Activated CD4-positive, CD25-positive, alpha-beta regulatory T cell treated with anti-CD3 and anti-CD28 coated beads, Interleukin-2, amount 50 U/mL, for 72 hours (primary cell): ENCODE measurements around the gene C16orf74.

Experiments used
- DNase-seq: peaks from one replicate; pipeline ENCODE4 v3.0.0; 2021

Gene C16orf74

DNA sequence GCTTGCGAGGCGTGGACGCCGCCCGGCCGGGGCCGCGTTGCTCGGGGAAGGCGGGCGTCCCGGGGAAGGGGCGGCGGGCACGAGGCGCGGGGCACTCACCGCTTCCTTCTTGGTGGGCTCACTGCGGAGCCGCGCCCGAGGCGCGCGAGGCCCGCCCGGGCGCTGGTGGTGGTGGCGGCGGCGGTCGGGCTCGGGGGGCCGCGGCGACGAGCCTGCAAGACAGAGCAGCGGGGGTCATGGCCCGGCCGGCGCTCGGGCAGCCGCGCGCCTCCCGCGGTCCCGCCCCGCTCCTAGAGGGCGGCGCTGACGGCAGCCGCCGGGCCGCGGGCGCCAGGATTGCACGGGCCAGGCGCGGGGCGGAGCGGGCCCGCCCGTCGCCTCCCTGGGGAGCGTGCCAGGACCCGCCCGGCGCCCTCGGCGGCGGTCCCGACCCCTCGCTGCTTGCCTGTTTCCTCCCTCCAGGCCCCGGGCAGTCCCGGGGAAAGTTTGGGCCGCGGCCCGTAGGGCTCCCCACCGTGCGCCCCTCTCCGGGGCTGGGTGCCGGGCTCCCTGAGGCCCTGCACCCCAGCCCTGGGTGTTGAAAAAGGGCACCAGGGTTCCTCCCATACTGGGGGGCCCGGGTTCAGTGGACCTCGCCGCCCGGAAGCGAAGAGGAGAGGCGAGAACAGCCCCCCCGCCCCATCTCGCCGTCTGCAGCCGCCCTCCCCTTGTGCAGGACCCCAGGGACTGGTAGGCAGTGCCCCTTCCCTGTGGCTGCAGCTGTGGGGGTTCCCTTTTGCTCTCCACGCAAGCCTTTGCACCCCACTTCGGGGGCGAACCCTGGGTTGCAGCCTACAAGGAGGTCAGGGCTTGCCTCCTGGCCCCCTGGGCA, at the start of gene C16orf74:
Gene C16orf74, minus strand, starts transcription at position 270 of the 871 bp plus-strand sequence. CDS start 15,879 bp downstream, outside the sequence.
- no peak for DNase-seq

DNA sequence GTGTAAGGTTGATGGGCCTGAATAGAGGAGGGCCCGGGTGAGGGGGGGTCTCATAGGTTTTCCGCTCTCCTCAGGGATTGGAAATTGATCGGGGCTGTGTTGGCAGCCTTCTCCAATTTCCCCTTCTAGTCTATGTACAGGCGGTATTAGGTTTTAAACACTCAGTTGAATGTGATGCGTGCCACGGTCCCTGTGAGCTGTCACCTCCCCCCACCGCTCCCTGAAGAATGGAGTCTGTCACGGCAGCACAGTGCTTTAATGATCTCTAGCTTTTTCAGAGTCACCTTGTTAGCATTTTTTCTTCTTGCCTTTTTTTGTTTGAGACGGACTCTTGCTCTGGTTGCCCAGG, 49.4 kb upstream of the C16orf74 start:
- no peak for DNase-seq

- DNase-seq: peak; percentile 95
These were observed 48.8 kb upstream of the C16orf74 start, which contains the start of the genes COX4I1 and EMC8 for GRCh38 chr16:85799497-85800320. Gene COX4I1, plus strand, starts transcription at chr16:85799695. Its CDS starts 1,511 bp downstream, at chr16:85801206. Gene EMC8, minus strand, starts transcription at chr16:85799544. Its CDS starts 249 bp downstream, at chr16:85799295.

DNA sequence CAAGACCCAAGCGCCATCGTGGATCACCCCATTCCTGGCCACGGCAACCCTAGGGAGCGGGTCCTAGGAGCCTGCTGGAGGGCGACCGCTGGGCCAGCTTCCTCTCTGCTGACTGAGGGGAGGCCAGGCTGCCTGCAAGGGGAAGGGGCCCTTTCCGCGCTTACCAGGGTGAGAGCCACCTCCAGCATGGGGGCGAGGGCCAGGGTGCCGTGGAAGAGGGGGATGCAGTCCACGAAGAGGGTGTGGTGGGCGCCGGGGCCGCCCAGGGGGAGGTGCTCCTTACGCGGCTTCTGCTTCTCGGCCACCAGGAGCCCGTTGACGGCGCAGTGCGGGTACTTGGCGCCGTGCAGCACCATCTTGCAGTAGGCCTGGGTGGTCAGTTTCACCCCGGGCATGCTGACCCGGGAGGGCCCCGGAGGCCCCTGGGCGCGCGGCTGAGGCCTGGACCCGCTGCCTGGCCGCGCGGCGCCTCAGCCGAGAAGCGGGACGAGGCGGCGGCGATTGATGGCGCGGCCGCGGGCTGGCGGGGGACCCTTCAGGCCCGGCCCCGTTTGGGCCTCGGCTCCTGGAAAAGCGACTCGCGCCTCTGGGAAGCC, 48.1 kb upstream of the C16orf74 start:
- DNase-seq: peak; percentile 54

DNA sequence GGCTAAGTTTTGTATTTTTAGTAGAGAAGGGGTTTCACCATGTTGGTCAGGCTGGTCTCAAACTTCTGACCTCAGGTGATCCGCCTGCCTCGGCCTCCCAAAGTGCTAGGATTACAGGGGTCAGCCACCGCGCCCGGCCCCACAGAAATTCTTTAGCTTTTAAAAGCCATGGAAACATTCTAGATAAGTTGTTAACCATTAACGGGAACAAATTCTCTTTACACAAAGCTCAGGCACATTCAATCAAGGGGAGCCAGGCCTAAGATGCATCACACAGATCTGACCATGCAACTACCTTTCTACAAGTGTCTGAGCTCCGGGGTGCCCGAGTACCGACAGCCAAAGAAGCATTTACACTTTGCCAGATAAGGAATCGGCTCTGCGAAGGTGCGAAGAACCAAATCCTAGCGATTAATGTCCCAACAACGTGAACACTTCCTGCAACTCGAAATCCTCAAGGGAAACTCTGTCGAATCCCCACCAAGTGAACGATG, 47.4 kb upstream of the C16orf74 start:
- no peak for DNase-seq

DNA sequence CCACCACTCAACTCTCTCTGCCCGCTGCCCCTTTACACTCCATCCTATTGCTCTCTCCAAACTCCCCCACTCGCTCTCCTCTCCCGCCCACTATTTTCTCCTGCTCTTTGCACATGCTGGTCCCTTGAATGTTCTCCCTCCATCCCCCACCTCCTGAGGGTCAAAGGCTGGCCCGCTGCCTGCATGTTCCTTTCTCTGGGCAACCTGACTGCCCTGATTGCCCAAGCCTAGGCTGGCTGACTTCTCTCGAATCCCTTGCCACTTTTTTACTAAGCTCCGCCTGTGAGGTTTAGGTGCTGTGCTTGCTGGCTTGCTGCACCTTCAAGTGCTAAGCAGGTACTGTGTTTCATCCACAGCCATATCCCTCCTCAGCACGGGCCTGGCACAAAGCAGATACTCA, 45.7 kb upstream of the C16orf74 start:
- no peak for DNase-seq

GRCh38 chr16:85796152-85796551, 45.3 kb upstream of the C16orf74 start:
- no peak for DNase-seq

DNA sequence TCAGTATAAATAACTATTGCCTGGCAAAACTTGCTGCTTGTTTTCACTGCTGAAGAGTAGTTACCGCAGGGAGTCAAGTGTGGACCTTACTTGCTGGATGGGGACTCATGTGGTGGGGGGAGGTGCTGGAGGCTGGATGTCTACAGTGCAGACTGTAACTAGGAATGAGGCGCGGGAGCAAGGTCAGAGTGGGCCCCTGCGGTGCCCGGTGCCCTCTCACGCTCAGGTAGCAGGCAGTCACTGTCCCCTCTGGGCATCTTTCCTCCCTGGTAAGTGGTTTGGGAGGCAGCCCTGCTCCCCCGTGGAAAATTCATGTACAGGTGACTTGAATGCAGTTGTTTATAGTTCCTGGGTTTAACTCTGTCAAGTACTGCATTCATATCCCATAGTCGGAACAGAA, 43.8 kb upstream of the C16orf74 start:
- DNase-seq: no peak

- no peak for DNase-seq
These were observed 42.9 kb upstream of the C16orf74 start for GRCh38 chr16:85793662-85794298.

- DNase-seq: no peak
These were observed 38.9 kb upstream of the C16orf74 start for GRCh38 chr16:85789773-85790172.

DNA sequence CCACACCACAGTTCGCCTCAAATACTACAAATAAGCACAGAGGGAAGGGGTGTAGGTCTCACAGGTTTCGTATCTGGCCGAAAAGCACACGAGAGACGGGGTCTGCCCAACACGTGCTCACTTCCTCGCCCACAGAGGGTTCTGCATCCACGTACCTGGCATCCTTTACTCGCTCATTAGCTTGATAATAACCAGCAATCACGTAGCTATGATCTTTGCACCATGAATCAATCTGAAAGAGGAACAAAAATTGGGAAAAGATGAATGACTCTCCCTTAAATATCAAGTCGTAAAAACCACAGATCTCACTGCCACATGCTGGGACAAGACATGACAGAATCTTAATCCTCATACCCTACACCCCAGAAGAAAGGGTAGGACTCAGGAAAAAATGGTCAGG, 37.9 kb upstream of the C16orf74 start:
- no peak for DNase-seq

GRCh38 chr16:85785927-85786326, 35.0 kb upstream of the C16orf74 start:
- no peak for DNase-seq

DNA sequence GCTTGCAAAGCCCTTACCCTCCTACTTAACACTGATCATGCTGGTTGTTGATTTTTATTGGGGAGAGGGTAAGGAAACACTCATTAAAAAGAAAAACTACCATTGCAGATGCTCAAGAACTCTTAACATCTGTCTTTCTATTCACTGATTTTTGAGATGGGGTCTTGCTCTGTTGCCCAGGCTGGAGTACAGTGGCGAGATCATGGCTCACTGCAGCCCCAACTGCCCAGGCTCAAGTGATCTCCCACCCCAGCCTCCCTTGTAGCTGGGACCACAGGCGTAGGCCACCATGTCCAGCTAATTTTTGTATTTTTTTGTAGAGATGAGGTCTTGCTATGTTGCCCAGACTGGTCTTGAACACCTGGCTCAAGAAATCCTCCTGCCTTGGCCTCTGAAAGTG, 33.9 kb upstream of the C16orf74 start:
- DNase-seq: no peak

DNA sequence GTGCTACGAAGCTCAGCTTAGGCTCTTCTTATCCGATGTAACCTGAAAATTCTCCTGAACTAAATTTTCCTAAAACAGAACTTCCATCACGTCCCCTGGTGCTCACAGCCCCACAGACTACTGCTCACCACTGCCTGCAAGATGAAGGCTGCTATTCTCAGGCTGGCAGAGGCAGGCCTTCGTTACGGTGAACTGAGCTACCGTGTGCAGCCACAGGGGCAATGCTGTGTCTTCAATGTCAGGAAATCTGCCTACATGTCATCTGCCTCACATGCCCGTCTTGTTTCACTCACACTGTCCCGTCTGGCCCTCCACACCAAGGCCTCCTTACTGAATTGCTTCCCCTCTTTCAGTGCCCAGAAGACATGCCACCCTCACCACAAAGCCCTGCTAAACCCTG, 32.5 kb upstream of the C16orf74 start:
- DNase-seq: no peak

GRCh38 chr16:85782451-85782850, 31.6 kb upstream of the C16orf74 start:
- no peak for DNase-seq

DNA sequence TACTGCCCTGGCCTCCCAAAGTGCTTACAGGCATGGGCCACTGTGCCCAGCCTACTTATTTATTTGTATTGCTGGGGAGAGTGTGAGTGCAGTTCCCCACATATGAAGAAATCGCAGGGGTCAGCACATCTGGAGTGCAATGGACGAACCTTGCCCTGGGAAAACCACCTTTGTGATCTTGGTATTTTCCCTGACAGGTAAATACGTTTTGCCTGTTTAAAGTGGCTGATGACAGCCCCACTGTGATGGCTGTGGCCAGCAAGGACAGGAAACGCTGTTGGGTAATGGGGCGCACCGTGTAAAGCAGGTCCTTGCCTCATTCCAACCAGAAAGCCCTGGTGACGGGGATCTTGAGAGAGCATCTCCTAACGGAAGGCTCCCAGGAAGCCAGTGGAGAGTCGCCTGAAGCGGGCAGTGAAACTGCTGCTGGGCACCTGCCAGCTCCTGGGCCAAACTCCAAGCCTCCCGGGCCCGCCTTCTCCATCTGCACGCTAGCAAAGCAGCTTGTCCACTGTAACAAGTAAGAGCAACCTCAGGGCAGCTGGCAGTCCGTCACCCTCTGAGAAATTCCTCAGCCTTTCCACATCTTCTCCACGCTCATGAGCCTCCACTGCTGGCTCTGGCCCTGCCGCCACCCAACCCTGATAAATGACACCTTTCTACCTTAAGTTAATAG, 30.9 kb upstream of the C16orf74 start:
- no peak for DNase-seq

DNA sequence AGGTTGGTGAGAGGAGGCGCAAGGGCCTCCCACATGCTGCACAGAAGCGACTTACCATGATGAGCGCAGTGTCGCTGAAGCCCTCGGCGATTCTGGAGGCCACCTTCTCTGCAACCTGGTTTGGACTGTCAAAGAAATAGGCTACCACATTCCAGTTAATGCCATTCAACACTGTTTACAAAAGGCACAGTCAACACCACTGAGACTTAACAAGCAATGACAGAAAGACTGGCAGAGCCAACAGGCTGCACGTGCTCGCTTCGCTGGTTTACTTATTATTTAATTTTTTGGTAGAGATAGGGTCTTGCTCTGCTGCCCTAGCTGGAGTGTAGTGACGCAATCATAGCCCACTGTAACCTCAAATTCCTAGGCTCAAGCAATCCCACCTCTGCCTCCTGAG, 30.3 kb upstream of the C16orf74 start:
- no peak for DNase-seq

DNA sequence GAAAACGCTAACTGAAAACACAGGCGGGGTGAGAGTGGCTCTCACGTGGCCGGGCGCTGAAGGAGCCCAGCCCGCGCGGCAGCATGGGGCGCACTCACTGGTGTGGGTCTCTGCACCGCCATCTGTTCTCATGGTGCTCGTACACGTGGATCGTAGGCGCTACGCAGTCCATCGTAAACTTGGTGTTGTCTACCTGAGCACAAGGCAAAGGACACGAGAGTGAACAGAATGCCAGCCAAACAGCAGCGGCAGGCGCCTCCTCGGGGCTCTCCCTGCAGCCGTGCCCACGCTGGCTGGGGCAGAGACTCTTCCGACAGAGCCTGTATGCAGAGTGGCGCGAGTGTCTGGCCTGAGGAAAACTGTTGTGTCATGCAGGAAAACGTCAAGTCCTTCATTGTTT, 29.4 kb upstream of the C16orf74 start:
- DNase-seq: no peak

DNA sequence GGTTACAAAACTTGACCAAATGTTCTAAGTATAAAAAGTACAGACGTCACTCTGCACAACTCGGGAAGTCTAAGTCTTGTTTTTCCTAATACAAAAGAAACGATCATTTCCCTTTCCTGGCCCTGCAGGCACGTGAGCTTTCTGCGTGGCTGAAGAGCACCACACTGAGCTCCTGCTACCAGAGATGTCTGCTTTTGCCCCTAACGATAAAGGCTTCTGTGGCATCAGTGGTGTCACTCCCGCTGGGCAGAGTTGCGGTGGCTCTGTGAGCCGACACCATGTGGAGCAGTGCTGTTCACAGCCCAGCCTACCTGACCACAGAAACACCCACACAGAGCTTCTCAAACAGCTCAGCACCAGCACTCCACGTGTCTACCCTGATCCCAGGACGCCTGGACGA, 28.0 kb upstream of the C16orf74 start:
- no peak for DNase-seq

- no peak for DNase-seq
These were observed 26.9 kb upstream of the C16orf74 start for GRCh38 chr16:85777583-85778310.

DNA sequence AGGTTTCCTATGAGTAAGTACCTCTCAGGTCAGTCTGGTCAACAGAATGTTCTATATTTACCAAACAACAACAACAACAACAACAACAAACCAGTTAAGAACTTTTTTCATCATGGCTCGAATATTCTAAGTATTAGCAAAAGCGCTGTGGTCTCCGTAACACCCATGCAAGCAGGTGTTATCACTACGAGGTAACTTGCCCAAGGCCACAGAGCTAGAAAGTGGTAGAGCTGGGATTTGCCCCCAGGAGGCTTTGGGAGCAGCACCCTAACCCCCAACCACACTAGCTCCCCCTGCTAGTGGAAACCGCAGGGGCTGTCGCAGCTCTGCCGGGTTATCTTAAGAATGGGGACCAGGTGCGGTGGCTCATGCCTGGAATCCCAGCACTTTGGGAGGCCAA, 23.9 kb upstream of the C16orf74 start:
- DNase-seq: no peak

- no peak for DNase-seq
These were observed 23.2 kb upstream of the C16orf74 start for GRCh38 chr16:85774136-85774535.
